ACC112 (cell line): Measurements from ENCODE around the gene MRGPRF.

Source experiments
- H2AFZ ChIP-seq: fragments of 200-600 bp; sonication (generic); one replicate; pipeline ENCODE4 v1.6.0; 2017; ENCODE audit warnings: antibody characterized with exemption, low read length; ENCODE audit not compliant: unreplicated experiment
- H3K27ac ChIP-seq: fragments of 200-600 bp; sonication (generic); 2 replicates; pipeline ENCODE4 v1.5.1; 2014; ENCODE audit warnings: low read depth, mild to moderate bottlenecking, antibody characterized with exemption, low read length, moderate library complexity
- H3K27me3 ChIP-seq: fragments of 200-600 bp; sonication (generic); 2 replicates; pipeline ENCODE4 v1.6.1; 2014; ENCODE audit warnings: mild to moderate bottlenecking, antibody characterized with exemption, low read length, moderate library complexity, mixed read lengths; ENCODE audit not compliant: insufficient read depth
- H3K36me3 ChIP-seq: fragments of 200-600 bp; sonication (generic); 2 replicates; pipeline ENCODE4 v1.6.1; 2016; ENCODE audit warnings: mild to moderate bottlenecking, antibody characterized with exemption, low read length, moderate library complexity, mixed read lengths; ENCODE audit not compliant: insufficient read depth
- H3K4me1 ChIP-seq: fragments of 200-600 bp; sonication (generic); one replicate; pipeline ENCODE4 v1.6.1; 2016; ENCODE audit warnings: low read length, mixed read lengths; ENCODE audit not compliant: insufficient read depth, unreplicated experiment, control insufficient read depth
- H3K4me3 ChIP-seq: fragments of 200-600 bp; sonication (generic); 2 replicates; pipeline ENCODE4 v1.5.1; 2014; ENCODE audit warnings: mild to moderate bottlenecking, low read depth, low read length
- H3K79me2 ChIP-seq: fragments of 200-600 bp; sonication (generic); one replicate; pipeline ENCODE4 v1.6.0; 2016; ENCODE audit warnings: low read length; ENCODE audit not compliant: control insufficient read depth, unreplicated experiment, insufficient read depth

MRGPRF gene

DNA sequence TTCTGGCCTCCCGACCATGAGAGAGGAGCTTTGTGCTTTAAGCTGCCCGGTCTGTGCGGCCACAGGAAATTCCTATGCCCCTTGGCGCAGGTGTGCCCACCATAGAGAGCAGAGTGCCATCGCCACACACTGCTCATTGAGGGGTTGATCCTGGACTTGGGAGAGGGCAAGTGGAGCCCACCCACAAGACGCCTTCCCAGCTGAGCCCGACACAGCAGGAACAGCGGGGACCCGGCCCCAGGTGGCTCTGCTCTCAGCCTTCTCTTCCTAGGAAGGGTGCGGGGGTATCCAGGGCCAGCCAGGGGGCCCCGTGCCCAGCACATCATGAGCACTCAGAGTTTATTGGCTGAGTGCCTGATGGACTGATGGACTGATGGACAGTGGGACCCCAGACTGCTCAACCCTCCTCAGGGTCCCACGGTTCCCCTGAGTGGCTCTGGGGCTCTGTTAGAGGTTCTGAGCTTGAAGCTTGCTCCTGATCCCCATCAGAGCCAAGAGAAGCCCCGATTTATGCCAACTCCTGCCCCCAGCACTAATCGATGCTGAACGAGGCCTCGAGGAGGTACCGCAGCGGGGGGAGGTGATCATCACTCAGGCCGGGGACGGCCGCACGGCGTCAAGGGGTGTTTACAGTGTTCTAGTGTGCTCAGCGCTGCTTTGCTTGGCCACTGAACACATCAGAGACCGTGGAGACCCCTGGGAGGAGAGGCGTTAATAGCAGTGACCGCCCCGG lies 18.7 kb downstream of the MRGPRF start:
- Histone ChIP-seq H3K4me3 (no peak overlapping the region), H3K27me3 (peaks cover 10% of the 10 kb centered on the region; the same call in 1 of the 2 replicates), H3K27ac (no peak overlapping the region), H3K36me3 (no peaks in the 10 kb centered on the region), H3K4me1 (no peaks in the 10 kb centered on the region), H2AFZ (no peak overlapping the region), H3K79me2 (no peaks in the 10 kb centered on the region)

DNA sequence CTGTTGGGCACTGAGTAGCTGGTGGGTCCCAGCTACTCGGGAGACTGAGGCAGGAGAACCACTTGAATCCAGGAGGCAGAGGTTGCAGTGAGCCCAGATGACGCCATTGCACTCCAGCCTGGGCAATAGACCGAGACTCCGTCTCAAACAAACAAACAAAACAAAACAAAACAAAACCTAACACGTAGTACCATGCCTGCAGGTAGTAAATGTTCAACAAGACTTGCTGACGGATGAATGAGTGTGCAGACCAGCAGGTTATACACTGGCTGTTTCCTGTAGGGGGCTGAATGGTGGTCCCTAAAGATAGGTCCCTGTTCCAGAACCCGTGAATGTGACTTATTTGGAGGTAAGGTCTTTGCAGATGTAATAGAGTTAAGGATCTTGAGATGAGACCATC lies 19.5 kb downstream of the MRGPRF start:
- Histone ChIP-seq H3K4me1 (no peaks in the 10 kb centered on the region), H3K36me3 (no peaks in the 10 kb centered on the region), H3K79me2 (no peaks in the 10 kb centered on the region), H3K27me3 (peaks cover 10% of the 10 kb centered on the region; the same call in 1 of the 2 replicates), H3K27ac (no peak overlapping the region), H3K4me3 (no peak overlapping the region), H2AFZ (no peak overlapping the region)

DNA sequence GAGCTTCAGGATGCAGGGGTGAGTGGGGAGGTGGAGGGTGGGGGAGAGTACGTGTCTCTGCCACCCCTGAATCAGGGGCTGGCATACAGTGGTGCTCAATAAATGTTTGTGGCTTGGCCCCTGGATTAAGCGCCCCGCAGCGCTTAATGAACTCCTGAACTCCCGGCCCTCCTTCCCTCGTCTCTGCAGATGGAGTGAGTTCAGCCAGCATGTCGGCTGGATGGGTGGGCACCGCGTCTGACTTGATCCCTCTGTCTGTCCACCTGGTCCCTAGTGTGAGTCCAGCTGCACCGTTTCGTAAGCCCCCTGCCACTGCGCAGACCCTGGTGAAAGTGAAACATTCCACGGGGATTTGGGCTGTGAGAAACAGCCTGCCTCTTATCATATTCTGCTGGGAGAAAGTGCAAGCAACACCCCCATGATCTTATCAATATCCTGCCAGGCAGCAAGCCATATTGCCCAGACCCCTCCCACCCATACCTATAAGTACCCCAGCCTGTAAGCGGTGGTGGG lies 20.2 kb downstream of the MRGPRF start:
- Histone ChIP-seq H3K27me3 (peaks cover 15% of the 10 kb centered on the region; the same call in 1 of the 2 replicates), H3K27ac (no peak overlapping the region), H3K4me3 (no peak overlapping the region), H3K79me2 (no peaks in the 10 kb centered on the region), H3K4me1 (no peaks in the 10 kb centered on the region), H2AFZ (no peak overlapping the region), H3K36me3 (no peaks in the 10 kb centered on the region)

DNA sequence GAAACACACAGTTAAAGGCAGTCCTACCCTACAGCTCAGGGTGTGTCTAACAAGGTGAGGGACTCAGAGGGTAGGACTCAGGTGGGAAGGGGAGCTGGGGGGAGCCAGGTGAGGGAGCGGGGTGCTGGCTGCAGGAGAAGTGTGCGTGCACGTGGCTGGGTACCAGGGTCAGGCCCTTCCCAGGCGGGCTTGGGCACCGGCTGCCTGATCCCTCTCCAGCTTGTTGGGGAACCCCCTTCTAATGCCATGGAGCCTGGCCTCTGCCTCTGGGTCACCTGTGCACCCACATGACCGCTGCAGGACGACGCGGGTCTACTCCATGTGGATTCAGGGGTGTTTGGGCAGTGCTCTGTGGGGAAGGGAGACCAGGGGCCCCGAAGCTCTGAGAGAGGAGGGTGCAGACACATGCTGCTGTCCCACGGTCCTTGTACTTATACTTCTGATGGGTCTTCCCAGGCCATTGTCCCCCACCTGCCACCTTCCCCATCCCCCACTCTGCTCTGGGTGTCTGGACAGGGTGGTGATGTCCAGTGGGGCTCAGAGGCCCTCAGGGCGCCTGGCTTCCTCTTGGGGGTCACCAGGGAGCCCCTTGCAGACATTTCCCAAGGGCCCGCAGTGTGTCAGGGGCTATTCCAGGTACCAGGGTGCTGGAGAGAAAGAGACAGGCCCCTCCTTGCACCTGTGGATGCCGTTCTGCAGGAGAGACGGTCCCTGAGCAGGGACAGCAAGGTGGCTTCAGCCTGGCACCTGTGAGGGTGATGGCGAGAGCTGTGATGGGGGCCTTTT lies 21.9 kb downstream of the MRGPRF start:
- Histone ChIP-seq H3K27ac (no peak overlapping the region), H3K4me1 (no peaks in the 10 kb centered on the region), H3K36me3 (no peaks in the 10 kb centered on the region), H3K79me2 (no peaks in the 10 kb centered on the region), H3K4me3 (no peak overlapping the region), H3K27me3 (peaks cover 15% of the 10 kb centered on the region; the same call in 1 of the 2 replicates), H2AFZ (no peak overlapping the region)

DNA sequence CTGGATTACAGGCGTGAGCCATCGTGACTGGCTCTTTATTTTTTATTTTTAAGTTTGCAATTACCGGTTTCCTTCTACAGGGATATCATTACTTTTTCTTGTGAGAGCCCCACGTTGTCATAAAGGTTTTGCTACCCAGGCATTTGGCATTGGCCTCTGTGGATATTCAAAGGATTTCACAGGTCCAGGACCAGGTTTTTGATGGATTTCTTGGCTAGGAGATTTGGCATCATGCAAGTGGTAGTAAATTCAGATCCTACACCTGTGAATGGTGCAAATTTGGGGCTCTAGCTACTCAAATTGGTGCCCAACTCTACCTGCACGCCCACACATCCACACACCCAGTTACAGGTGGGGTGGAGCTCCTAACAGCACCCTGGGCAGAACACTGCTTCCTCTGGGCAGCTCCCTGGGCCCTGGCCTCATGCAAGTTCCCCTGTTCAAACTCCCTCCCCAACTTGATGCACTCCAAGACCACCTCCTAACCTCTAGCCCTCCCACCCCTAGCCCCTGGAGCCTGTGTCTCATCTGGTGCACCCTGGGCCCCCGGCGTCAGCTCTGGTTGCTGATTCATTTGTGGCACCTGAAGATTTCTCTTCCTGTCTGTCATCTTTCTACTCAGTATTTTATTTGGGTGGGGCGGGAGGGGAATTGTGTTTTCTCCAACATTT lies 23.0 kb downstream of the MRGPRF start:
- Histone ChIP-seq H2AFZ (no peak overlapping the region), H3K36me3 (no peaks in the 10 kb centered on the region), H3K79me2 (no peaks in the 10 kb centered on the region), H3K27ac (no peak overlapping the region), H3K27me3 (peaks cover 15% of the 10 kb centered on the region; the same call in 1 of the 2 replicates), H3K4me3 (no peak overlapping the region), H3K4me1 (no peaks in the 10 kb centered on the region)

DNA sequence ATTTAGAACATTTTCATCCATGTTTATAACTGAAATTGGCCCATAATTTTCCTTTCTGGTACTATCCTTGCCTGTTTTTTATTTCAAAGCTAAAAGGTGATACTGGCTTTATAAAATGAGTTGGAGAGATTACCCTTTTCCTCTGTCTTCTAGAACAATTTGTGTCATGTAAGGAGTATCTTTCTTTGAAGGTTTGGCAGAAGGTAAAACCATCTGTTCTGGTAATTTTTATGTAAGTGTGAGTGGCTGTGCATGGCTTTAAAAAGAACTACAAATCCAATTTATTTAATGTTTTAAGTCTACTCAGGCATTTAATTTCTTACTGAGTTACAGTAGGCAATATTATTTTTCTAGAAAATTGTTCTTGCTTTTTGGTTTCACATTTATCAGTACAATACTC lies 24.6 kb downstream of the MRGPRF start:
- H3K4me3 ChIP-seq = no peak overlapping the region
- no peaks in the 10 kb centered on the region for H3K79me2 ChIP-seq
- peaks cover 24% of the 10 kb centered on the region for H3K27me3 ChIP-seq
- no peaks in the 10 kb centered on the region for H3K4me1 ChIP-seq
- no peak overlapping the region for H3K27ac ChIP-seq
- no peaks in the 10 kb centered on the region for H3K36me3 ChIP-seq
- no peak overlapping the region for H2AFZ ChIP-seq

DNA sequence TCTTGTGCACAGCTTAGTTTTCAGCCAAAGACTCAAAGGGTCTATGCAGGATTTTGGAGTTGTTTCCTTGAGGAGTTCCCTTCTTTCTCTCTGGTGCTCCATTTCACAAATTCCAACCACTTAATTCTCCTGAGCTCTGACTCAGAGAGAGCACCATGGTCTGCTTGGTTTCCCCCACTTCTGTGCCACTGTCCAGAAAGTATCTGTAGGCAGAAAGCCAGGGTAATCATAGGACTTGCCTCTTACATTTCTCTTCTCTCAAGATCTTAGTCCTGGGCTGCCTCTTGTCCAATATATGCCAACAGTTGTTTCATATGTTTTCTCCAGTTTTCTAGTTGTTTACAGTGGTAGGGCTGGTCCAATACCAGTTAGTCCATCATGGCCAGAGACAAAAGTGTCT lies 25.8 kb downstream of the MRGPRF start:
- Histone ChIP-seq H3K27ac (no peak overlapping the region), H3K4me3 (no peak overlapping the region), H3K27me3 (peaks cover 26% of the 10 kb centered on the region), H3K4me1 (no peaks in the 10 kb centered on the region), H2AFZ (no peak overlapping the region), H3K36me3 (no peaks in the 10 kb centered on the region), H3K79me2 (no peaks in the 10 kb centered on the region)

DNA sequence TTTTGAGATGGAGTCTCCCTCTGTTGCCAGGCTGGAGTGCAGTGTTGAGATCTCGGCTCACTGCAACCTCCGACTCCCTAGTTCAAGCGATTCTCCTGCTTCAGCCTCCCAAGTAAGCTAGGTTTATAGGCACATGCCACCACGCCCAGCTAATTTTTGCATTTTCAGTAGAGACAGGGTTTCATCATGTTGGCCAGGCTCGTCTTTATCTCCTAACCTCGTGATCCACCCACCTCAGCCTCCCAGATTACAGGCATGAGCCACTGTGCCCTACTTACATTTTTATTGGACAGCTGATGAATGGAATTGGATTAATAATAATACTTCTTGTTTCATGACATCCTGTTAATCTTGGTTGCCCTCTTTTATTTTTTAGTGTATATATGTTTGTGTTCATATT lies 29.2 kb downstream of the MRGPRF start:
- H3K27ac ChIP-seq = no peak overlapping the region
- H3K27me3 ChIP-seq = peaks cover 28% of the 10 kb centered on the region
- no peak overlapping the region for H2AFZ ChIP-seq
- H3K36me3 ChIP-seq = no peaks in the 10 kb centered on the region
- no peak overlapping the region for H3K4me3 ChIP-seq
- H3K4me1 ChIP-seq = no peaks in the 10 kb centered on the region
- no peaks in the 10 kb centered on the region for H3K79me2 ChIP-seq

DNA sequence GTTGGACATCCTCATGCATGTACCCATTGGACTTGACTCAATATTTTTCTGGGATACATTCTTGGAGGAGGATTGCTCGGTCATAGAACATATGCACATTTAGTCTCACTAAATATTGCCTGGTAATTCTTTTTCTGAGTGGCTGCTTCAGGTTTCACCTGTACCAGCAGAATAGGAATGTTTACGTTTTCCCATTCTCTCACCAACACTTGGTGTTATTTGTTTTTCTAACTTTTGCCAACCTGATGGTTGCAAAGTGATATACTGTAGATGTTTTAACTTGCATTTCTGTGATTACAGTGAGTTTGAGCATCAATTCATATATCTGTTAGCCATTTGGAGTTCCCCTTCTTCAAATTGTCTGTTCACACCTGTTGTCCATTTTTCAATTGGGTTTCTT lies 30.9 kb downstream of the MRGPRF start:
- H3K4me1 ChIP-seq = no peaks in the 10 kb centered on the region
- H3K79me2 ChIP-seq = no peaks in the 10 kb centered on the region
- no peak overlapping the region for H3K4me3 ChIP-seq
- no peak overlapping the region for H2AFZ ChIP-seq
- H3K36me3 ChIP-seq = no peaks in the 10 kb centered on the region
- H3K27ac ChIP-seq = no peak overlapping the region
- peaks cover 23% of the 10 kb centered on the region for H3K27me3 ChIP-seq

DNA sequence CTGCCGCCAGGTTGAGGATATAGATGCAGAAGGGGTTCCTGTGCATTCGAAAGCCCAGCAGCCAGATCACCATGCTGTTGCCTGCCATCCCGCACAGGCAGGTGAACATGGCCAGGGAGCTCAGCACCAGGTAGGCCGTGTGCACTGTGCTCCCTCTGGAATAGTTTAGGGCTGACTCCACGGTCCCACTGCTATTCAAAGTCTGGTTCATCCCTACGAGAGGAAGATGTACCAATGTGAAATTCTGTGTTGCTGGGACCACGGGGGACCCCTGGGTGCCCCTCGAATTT lies 32.3 kb downstream of the MRGPRF start, which contains the start of gene MRGPRD:
TSS of gene MRGPRD (minus strand) at position 211 of the 290 bp plus-strand sequence. CDS start at position 211, 0 bp downstream.
- H2AFZ ChIP-seq = no peak within 1 kb of the TSS
- H3K4me3 ChIP-seq = no peak within 1 kb of the TSS
- H3K79me2 ChIP-seq = no peaks in the 10 kb centered on the region
- H3K4me1 ChIP-seq = no peaks in the 10 kb centered on the region
- H3K27ac ChIP-seq = no peak within 1 kb of the TSS
- no peaks in the 10 kb centered on the region for H3K36me3 ChIP-seq
- peaks cover 23% of the 10 kb centered on the region for H3K27me3 ChIP-seq
